Measurements from ENCODE around the gene ST3GAL3.

DNA sequence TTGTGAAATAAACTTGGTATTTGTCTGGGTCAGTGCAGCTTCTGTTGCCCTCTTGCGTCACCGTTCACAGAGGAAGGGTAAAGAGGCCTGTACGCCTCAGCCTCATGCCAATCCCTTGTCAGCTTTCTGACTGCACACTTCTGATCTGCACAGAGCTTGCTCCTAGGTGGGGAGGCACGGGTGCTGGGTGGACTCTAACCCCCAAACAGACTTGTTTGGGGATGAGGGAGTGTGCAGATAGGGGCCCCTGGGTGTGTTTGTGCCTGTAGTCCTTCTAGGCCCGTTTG is 270.9 kb downstream of the ST3GAL3 start:
- TF ChIP-seq, protein P1, sequence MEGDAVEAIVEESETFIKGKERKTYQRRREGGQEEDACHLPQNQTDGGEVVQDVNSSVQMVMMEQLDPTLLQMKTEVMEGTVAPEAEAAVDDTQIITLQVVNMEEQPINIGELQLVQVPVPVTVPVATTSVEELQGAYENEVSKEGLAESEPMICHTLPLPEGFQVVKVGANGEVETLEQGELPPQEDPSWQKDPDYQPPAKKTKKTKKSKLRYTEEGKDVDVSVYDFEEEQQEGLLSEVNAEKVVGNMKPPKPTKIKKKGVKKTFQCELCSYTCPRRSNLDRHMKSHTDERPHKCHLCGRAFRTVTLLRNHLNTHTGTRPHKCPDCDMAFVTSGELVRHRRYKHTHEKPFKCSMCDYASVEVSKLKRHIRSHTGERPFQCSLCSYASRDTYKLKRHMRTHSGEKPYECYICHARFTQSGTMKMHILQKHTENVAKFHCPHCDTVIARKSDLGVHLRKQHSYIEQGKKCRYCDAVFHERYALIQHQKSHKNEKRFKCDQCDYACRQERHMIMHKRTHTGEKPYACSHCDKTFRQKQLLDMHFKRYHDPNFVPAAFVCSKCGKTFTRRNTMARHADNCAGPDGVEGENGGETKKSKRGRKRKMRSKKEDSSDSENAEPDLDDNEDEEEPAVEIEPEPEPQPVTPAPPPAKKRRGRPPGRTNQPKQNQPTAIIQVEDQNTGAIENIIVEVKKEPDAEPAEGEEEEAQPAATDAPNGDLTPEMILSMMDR (conservative IDR thresholded peaks at IDR 0.05 in 1 of 2, IDR thresholded peaks at IDR 0.05 in 1 of 2; ENCODE audit: low read depth in 1 of 2, low read length in 2 of 2), result no peak
- TF ChIP-seq EZH2 (IDR thresholded peaks at IDR 0.05; ENCODE audit: low read length, missing control alignments), result no peak
